Prostate gland (tissue), 2 donors: ENCODE data around the gene RAB30. TPM values are rescaled to one million over a fixed set of nuclear protein-coding genes. Genes with fewer than 3 reads are reported as not detected.

Source experiments
- DNase-seq: peaks from one replicate; pipeline ENCODE4 v3.0.0-alpha.2; 2019; ENCODE audit warnings: low spot score
- H3K27ac ChIP-seq, 2 donors: fragments of 200-600 bp; sonication (generic); 2 replicates each; pipeline ENCODE4 v1.5.1; 2017 to 2019
- H3K27me3 ChIP-seq: fragments of 200-600 bp; sonication (generic); replicated peaks from 2 replicates; pipeline ENCODE4 v1.5.1; 2019; ENCODE audit not compliant: insufficient read depth
- H3K36me3 ChIP-seq, 2 donors: fragments of 200-600 bp; sonication (generic); 1 replicate in 1 of 2; 2 replicates in 1 of 2; pipeline versions ENCODE4 v1.5.1 to v1.8.1; 2017 to 2019
- H3K4me1 ChIP-seq: fragments of 200-600 bp; sonication (generic); replicated peaks from 2 replicates; pipeline ENCODE4 v1.5.1; 2019
- H3K4me3 ChIP-seq, 2 donors: fragments of 200-600 bp; sonication (generic); 2 replicates each; pipeline ENCODE4 v1.5.1; 2017 to 2019
- H3K9me3 ChIP-seq: fragments of 200-600 bp; sonication (generic); 2 replicates; pipeline ENCODE4 v1.5.1; 2017
- CTCF ChIP-seq, 4 experiments: fragments of 200-600 bp in 2 of 4; fragments of 450-650 bp in 2 of 4; sonication (generic) in 2 of 4; IDR thresholded peaks; 1 replicate in 3 of 4; 2 replicates in 1 of 4; pipeline ENCODE4 v1.5.1; 2016 to 2019; ENCODE audit warnings: antibody characterized with exemption in 4 of 4, mild to moderate bottlenecking in 2 of 4, moderate library complexity in 2 of 4
- POLR2A ChIP-seq: fragments of 450-650 bp; IDR thresholded peaks from one replicate; pipeline ENCODE4 v1.6.1; 2016; ENCODE audit warnings: antibody characterized with exemption, mild to moderate bottlenecking
- POLR2AphosphoS5 ChIP-seq: sonication (generic); formaldehyde crosslinking; IDR thresholded peaks from one replicate; pipeline ENCODE4 v1.6.1; 2017; ENCODE audit warnings: antibody characterized with exemption
- WGBS: methylation state at CpG from one replicate; pipeline ENCODE4 v1.1.5; 2018; 5-methylcytosine and 5-hydroxymethylcytosine counted together
- intact Hi-C: fragments of 100-400 bp; cut with DNase I; formaldehyde crosslinking; loops from one replicate; pipeline ENCODE4 v1.14.2; 2022
- total RNA-seq, 2 donors: library from RNA; depleted of rRNA; stranded (reverse); fragments of >200 nt; gene quantifications; one replicate each; pipeline ENCODE4 v1.1.0, GENCODE V29; 2016

Gene RAB30
- total RNA-seq, 2 donors from 2014 or later: 13.3 to 15.9 TPM

- Histone ChIP-seq H3K27me3 (no peaks in the 10 kb centered on the region), H3K27ac (no peak overlapping the region), H3K4me3 (no peak overlapping the region), H3K36me3 (no peaks in the 10 kb centered on the region), H3K4me1 (no peaks in the 10 kb centered on the region), H3K9me3 (no peaks in the 10 kb centered on the region)
- intact Hi-C loops: loop anchor here (10.0 kb wide), 1 partner anchor 77 kb away; no protein-coding TSS in a partner anchor
- TF ChIP-seq POLR2A: no peak
- TF ChIP-seq POLR2AphosphoS5: no peak
- TF ChIP-seq CTCF (IDR thresholded peaks at IDR 0.05): no peak
- WGBS: 98% methylated on average over 2 of the region's 2 CpGs
- no peak for DNase-seq
These were observed 83.7 kb downstream of the RAB30 start for GRCh38 chr11:82987997-82988396.

- Histone ChIP-seq H3K4me1 (no peaks in the 10 kb centered on the region), H3K4me3 (no peak overlapping the region), H3K27me3 (no peaks in the 10 kb centered on the region), H3K27ac (no peak overlapping the region), H3K36me3 (no peaks in the 10 kb centered on the region), H3K9me3 (no peaks in the 10 kb centered on the region)
- no peak for DNase-seq
- intact Hi-C loops: loop anchor here (10.0 kb wide), 1 partner anchor 78 kb away; no protein-coding TSS in a partner anchor
- no peak for TF ChIP-seq POLR2A
- WGBS: 50% methylated on average over 3 of the region's 3 CpGs
These were observed 85.3 kb downstream of the RAB30 start for GRCh38 chr11:82986446-82986845.

GRCh38 chr11:82981852-82982251 lies 89.8 kb downstream of the RAB30 start:
- no peak for DNase-seq
- intact Hi-C loops: loop anchor here (10.0 kb wide), 1 partner anchor 83 kb away; no protein-coding TSS in a partner anchor

GRCh38 chr11:82980947-82981346 lies 90.8 kb downstream of the RAB30 start:
- no peak for TF ChIP-seq POLR2AphosphoS5
- no peak for TF ChIP-seq POLR2A
- no peak for TF ChIP-seq CTCF (IDR thresholded peaks at IDR 0.05)
- Histone ChIP-seq H3K27me3 (no peaks in the 10 kb centered on the region), H3K27ac (no peak overlapping the region)

More at GRCh38 chr11:82981852-82982251, 89.8 kb downstream of the RAB30 start:
- Histone ChIP-seq H3K27me3 (no peaks in the 10 kb centered on the region), H3K9me3 (no peaks in the 10 kb centered on the region), H3K4me1 (no peaks in the 10 kb centered on the region), H3K36me3 (no peaks in the 10 kb centered on the region), H3K27ac (no peak overlapping the region), H3K4me3 (no peak overlapping the region)
- WGBS: 91% methylated on average over 6 of the region's 6 CpGs
- no peak for TF ChIP-seq CTCF (IDR thresholded peaks at IDR 0.05)
- TF ChIP-seq POLR2AphosphoS5: no peak
- TF ChIP-seq POLR2A: no peak

GRCh38 chr11:82980292-82980691 lies 91.4 kb downstream of the RAB30 start:
- intact Hi-C loops: loop anchor here (10.0 kb wide), 1 partner anchor 85 kb away; no protein-coding TSS in a partner anchor
- no peak for DNase-seq
- no peak overlapping the region for H3K27ac ChIP-seq
- no peak overlapping the region for H3K4me3 ChIP-seq
- H3K9me3 ChIP-seq: no peaks in the 10 kb centered on the region
- H3K27me3 ChIP-seq: no peaks in the 10 kb centered on the region
- no peaks in the 10 kb centered on the region for H3K4me1 ChIP-seq
- H3K36me3 ChIP-seq: no peaks in the 10 kb centered on the region
- TF ChIP-seq POLR2A (no peak), CTCF (IDR thresholded peaks at IDR 0.05) (no peak), POLR2AphosphoS5 (no peak)

More at GRCh38 chr11:82980947-82981346, 90.8 kb downstream of the RAB30 start:
- no peaks in the 10 kb centered on the region for H3K9me3 ChIP-seq
- intact Hi-C loops: loop anchor here (10.0 kb wide), 1 partner anchor 84 kb away; no protein-coding TSS in a partner anchor
- no peaks in the 10 kb centered on the region for H3K4me1 ChIP-seq
- no peak overlapping the region for H3K4me3 ChIP-seq
- DNase-seq: no peak
- H3K36me3 ChIP-seq: no peaks in the 10 kb centered on the region
- 72% methylated on average over 4 of the region's 4 CpGs for WGBS
